Panc1 (cell line): ENCODE results near the gene GPBAR1.

Experiments
- CTCF ChIP-seq: fragments of 450-650 bp; IDR thresholded peaks from 2 replicates; pipeline ENCODE4 v1.5.1; 2017; ENCODE audit warnings: mild to moderate bottlenecking
- POLR2AphosphoS5 ChIP-seq: IDR thresholded peaks from 2 replicates; pipeline ENCODE4 v1.6.1; 2012; ENCODE audit warnings: mild to moderate bottlenecking, low read depth, low read length, moderate library complexity

- TF ChIP-seq CTCF, result no peak
- no peak for TF ChIP-seq POLR2AphosphoS5
Observed at GRCh38 chr2:218262631-218263586, 2.1 kb downstream of the GPBAR1 start.
